Measurements from ENCODE around the gene VWA8. TPM values are rescaled to one million over a fixed set of nuclear protein-coding genes. Genes with fewer than 3 reads are reported as not detected.

Gene VWA8
- total and polyA plus RNA-seq, 2 experiments from 2014 or later = 6.3 to 24.6 TPM

- TF ChIP-seq EZH2 (IDR thresholded peaks at IDR 0.05; ENCODE audit: low read depth, unreplicated experiment) (no peak), STAT1 (IDR thresholded peaks at IDR 0.05; ENCODE audit: unreplicated experiment) (no peak), EZH2phosphoT487 (IDR thresholded peaks at IDR 0.05; ENCODE audit: unreplicated experiment) (no peak), ZNF331 (CRISPR knock-in tag; IDR thresholded peaks at IDR 0.05; ENCODE audit: low read depth) (no peak), CREB1 (CRISPR knock-in tag; IDR thresholded peaks at IDR 0.05; ENCODE audit: low read depth) (no peak), ETS1 (IDR thresholded peaks at IDR 0.05) (no peak), POLR2AphosphoS5 (IDR thresholded peaks at IDR 0.05; ENCODE audit: low read depth) (no peak), REST (IDR thresholded peaks at IDR 0.05; ENCODE audit: unreplicated experiment) (no peak), ZNF114 (CRISPR knock-in tag; IDR thresholded peaks at IDR 0.05) (no peak), JUNB (IDR thresholded peaks at IDR 0.05; ENCODE audit: unreplicated experiment) (no peak), NANOG (IDR thresholded peaks at IDR 0.05; ENCODE audit: borderline replicate concordance) (no peak), CTCF (conservative IDR thresholded peaks at IDR 0.05; ENCODE audit: low read depth in 2 of 2) (no peak)
Observed at GRCh38 chr13:41613984-41614661, 346.8 kb downstream of the VWA8 start (continued).

- H3K4me2 ChIP-seq = no peak overlapping the region
- H3K27me3 ChIP-seq (ENCODE audit: insufficient read depth) = no peaks in the 10 kb centered on the region; the same call in 1 of the 2 replicates
- no peaks in the 10 kb centered on the region for H3F3A ChIP-seq (replicated peaks; ENCODE audit: low read depth)
- 0 out of 2 replicates have a peak, but pooled peaks cover 3% of the 10 kb centered on the region for H4K20me1 ChIP-seq (replicated peaks; ENCODE audit: insufficient read depth)
- H3K4me3 ChIP-seq = no peak overlapping the region
- ATAC-seq = no peak
- no peaks in the 10 kb centered on the region for H3K4me1 Mint-ChIP-seq
- H3K4me3 Mint-ChIP-seq = no peak overlapping the region
- no peak overlapping the region for H3K27ac Mint-ChIP-seq
- H3K27ac ChIP-seq (ENCODE audit: low read depth) = no peak overlapping the region
- H3K9me2 ChIP-seq (ENCODE audit: insufficient read depth) = no peaks in the 10 kb centered on the region
- H3K36me3 Mint-ChIP-seq (ENCODE audit: low read depth) = peaks cover 2% of the 10 kb centered on the region; the same call in 1 of the 3 replicates
- no peak for DNase-seq (ENCODE audit: low spot score)
- H3K9me3 Mint-ChIP-seq = no peaks in the 10 kb centered on the region; the same call in 2 of the 3 replicates
- peaks cover 3% of the 10 kb centered on the region; the same call in 1 of the 2 replicates for H3K36me3 ChIP-seq (ENCODE audit: insufficient read depth)
- H2AFZ ChIP-seq = no peak overlapping the region
- no peaks in the 10 kb centered on the region for H3K79me2 ChIP-seq (replicated peaks; ENCODE audit: insufficient read depth)
- no peaks in the 10 kb centered on the region for H3K27me3 Mint-ChIP-seq (ENCODE audit: insufficient read depth, low read depth, poor library complexity)
- H3K4me1 ChIP-seq (ENCODE audit: insufficient read depth) = no peaks in the 10 kb centered on the region
- TF ChIP-seq EZH2 (IDR thresholded peaks at IDR 0.05; ENCODE audit: low read depth, unreplicated experiment) = no peak
- TF ChIP-seq STAT1 (IDR thresholded peaks at IDR 0.05; ENCODE audit: unreplicated experiment) = no peak
- TF ChIP-seq CREB1 (CRISPR knock-in tag; IDR thresholded peaks at IDR 0.05; ENCODE audit: low read depth) = no peak
- TF ChIP-seq CTCF (conservative IDR thresholded peaks at IDR 0.05; ENCODE audit: low read depth in 2 of 2) = no peak
- no peak for TF ChIP-seq ZNF114 (CRISPR knock-in tag; IDR thresholded peaks at IDR 0.05)
Observed at GRCh38 chr13:41613471-41613870, 347.4 kb downstream of the VWA8 start.

All from GM23338 (cell line).